Spinal cord (tissue), 10 donors: ENCODE data around the gene RAB10. TPM values are rescaled to one million over a fixed set of nuclear protein-coding genes. Genes with fewer than 3 reads are reported as not detected.
"Not testable (repeated sequence)": the region's sequence is repeated elsewhere in the genome, so short reads cannot be mapped to it uniquely, and the experiment has no call there.

Source experiments
- DNase-seq, 6 donors: peaks; one replicate each; pipeline versions ENCODE4 v3.0.0 to v3.0.0-alpha.2; 2013 to 2015; ENCODE audit warnings: low spot score in 6 of 6, low read depth in 4 of 6
- H3K27ac ChIP-seq: one replicate; pipeline ENCODE4 v1.5.1; 2013; ENCODE audit warnings: low read depth, low read length, control low read depth
- H3K27me3 ChIP-seq: one replicate; pipeline ENCODE4 v1.6.1; 2013; ENCODE audit warnings: low read length; ENCODE audit not compliant: control insufficient read depth, insufficient read depth
- H3K36me3 ChIP-seq: one replicate; pipeline ENCODE4 v1.6.1; 2013; ENCODE audit warnings: low read length; ENCODE audit not compliant: control insufficient read depth, insufficient read depth
- H3K4me1 ChIP-seq: one replicate; pipeline ENCODE4 v1.6.1; 2013; ENCODE audit warnings: low read length; ENCODE audit not compliant: control insufficient read depth, insufficient read depth
- H3K4me3 ChIP-seq: one replicate; pipeline ENCODE4 v1.5.1; 2013; ENCODE audit warnings: low read depth, low read length, control low read depth
- H3K9me3 ChIP-seq: one replicate; pipeline ENCODE4 v1.6.1; 2013; ENCODE audit warnings: low read length; ENCODE audit not compliant: control insufficient read depth, insufficient read depth
- WGBS: methylation state at CpG from one replicate; pipeline ENCODE4 v1.1.5; 2013; ENCODE audit warnings: missing lambda C conversion rate; ENCODE audit not compliant: insufficient coverage; 5-methylcytosine and 5-hydroxymethylcytosine counted together
- polyA plus RNA-seq, 2 donors: library from polyadenylated mRNA; unstranded; fragments of 120-200 nt; gene quantifications; one replicate each; pipeline ENCODE4 v1.2.1, GENCODE V29; 2013; ENCODE audit not compliant: insufficient read length in 2 of 2
- total RNA-seq, 2 donors: library from RNA; depleted of rRNA in 1 of 2; stranded (reverse); fragments of 120-200 nt in 1 of 2; fragments of >200 nt in 1 of 2; gene quantifications; one replicate each; pipeline versions ENCODE4 v1.2.3 to v1.2.4, GENCODE V29; 2013 to 2014
- donor health status: healthy.

RAB10 gene
- total and polyA plus RNA-seq, 4 donors = 80.8 to 194 (median 133) TPM

DNA sequence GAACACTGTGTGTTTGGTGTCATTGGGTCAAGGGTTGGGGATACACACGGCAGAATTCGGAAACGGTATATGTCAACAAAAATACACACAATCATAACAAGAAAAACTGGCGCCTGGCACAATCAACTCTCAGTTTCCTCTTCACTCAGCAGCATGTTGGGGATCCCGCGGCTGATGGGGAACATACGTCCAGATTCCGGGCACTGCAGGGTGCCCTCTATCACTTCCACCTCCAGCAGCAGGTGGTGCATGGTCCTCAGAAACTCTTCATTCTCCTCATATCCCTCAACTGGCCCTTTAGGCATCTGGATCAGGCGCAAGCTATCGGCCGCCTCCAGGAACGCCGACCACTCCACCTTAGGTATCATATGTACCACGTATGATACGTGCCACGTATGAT, 5.8 kb upstream of the RAB10 start:
- H3K36me3 ChIP-seq, H3K27me3 ChIP-seq, H3K9me3 ChIP-seq, H3K27ac ChIP-seq, DNase-seq, H3K4me1 ChIP-seq, H3K4me3 ChIP-seq: not testable (repeated sequence)
- 96% methylated on average over 8 of the region's 16 CpGs for WGBS

DNA sequence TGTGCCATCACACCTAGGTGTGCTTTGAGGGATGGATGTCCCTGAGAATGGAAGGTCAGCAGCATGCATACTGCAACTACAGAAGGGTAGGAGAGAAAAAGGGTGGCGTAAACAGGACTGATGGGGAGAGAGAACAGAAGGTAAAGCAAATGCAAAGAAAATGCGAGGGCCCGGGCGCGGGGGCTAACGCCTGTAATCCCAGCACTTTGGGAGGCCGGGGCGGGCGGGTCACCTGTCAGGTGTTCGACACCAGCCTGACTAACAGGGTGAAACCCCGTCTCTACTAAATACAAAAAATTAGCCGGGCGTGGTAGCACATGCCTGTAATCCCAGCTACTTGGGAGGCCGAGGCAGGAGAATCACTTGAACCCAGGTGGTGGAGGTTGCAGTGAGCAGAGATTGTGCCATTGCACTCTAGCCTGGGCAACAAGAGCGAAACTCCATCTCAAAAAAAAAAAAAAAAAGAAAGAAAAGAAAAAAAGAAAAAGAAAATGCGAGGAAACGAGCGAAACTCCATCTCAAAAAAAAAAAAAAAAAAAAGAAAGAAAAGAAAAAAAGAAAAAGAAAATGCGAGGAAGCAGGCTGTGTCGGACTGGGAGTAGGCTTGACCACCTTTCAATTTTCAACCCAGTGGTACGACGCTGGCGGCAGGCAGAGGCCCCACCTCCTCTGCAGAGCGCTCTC, 1.2 kb upstream of the RAB10 start:
- 29% methylated on average over 12 of the region's 24 CpGs for WGBS
- H3K36me3 ChIP-seq, H3K9me3 ChIP-seq, H3K27me3 ChIP-seq, DNase-seq: not testable (repeated sequence)
- H3K4me1 ChIP-seq = peaks cover 21% of the 10 kb centered on the region
- H3K27ac ChIP-seq = peak overlapping the region; percentile 99
- H3K4me3 ChIP-seq = peak overlapping the region; percentile 94

DNA sequence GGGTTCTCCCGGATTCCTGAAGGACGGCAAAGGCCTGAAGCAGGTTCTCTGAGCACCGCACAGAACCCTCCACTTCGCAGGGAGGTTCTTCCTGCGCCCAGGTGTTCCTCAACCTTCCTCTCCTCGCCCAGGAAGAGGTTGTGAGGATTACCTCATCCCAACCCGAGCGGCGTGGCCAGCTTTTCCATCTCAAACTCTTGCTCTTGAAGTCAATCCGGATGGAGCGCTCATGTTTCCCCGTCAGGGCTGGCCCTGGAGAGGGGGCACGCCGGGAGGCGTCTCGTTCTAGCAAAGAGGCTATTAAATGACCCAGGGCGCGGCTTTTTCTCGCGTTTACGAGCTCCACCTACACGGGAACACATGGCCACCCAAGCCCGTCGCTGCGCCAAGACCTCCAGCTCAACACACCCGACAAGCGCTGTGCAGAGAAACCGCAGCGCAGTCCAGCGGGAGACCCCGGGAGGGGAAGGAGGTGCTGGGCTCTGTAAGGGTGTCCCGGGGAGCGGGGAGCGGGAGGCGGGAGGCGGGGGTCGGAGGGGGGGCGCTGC, 540 bp upstream of the RAB10 start:
- H3K9me3 ChIP-seq = no peaks in the 10 kb centered on the region

DNA sequence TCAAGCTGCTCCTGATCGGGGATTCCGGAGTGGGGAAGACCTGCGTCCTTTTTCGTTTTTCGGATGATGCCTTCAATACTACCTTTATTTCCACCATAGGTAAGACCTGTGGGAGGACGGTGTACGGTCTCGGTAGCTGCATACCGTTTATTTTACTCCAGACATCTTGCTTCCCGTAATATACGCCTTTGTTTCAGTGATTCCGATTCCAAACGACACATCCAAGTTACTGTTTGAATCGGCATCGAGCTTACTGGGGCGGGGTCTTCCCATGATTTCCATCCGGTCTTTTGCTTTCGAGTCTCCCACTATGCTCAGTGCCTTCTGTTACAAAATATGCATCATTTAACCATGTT, 731 bp downstream of the RAB10 start:
- Histone ChIP-seq H3K9me3 (no peaks in the 10 kb centered on the region), H3K4me3 (peak overlapping the region; percentile 94), H3K27ac (peak overlapping the region; percentile 99), H3K4me1 (peaks cover 21% of the 10 kb centered on the region), H3K27me3 (no peaks in the 10 kb centered on the region), H3K36me3 (peaks cover 12% of the 10 kb centered on the region)
- DNase-seq = peak in 4 of 6 donors; percentile 12 to 75 (median 46)
- WGBS = 0% methylated on average over 13 of the region's 18 CpGs

More for the DNA sequence above, 540 bp upstream of the RAB10 start:
- WGBS = 0% methylated on average over 28 of the region's 38 CpGs
- peak in 4 of 6 donors; percentile 22 to 86 (median 60) for DNase-seq
- H3K27ac ChIP-seq = peak overlapping the region; percentile 99
- H3K4me3 ChIP-seq = peak overlapping the region; percentile 94
- no peaks in the 10 kb centered on the region for H3K27me3 ChIP-seq
- H3K36me3 ChIP-seq = peaks cover 6% of the 10 kb centered on the region
- peaks cover 21% of the 10 kb centered on the region for H3K4me1 ChIP-seq

DNA sequence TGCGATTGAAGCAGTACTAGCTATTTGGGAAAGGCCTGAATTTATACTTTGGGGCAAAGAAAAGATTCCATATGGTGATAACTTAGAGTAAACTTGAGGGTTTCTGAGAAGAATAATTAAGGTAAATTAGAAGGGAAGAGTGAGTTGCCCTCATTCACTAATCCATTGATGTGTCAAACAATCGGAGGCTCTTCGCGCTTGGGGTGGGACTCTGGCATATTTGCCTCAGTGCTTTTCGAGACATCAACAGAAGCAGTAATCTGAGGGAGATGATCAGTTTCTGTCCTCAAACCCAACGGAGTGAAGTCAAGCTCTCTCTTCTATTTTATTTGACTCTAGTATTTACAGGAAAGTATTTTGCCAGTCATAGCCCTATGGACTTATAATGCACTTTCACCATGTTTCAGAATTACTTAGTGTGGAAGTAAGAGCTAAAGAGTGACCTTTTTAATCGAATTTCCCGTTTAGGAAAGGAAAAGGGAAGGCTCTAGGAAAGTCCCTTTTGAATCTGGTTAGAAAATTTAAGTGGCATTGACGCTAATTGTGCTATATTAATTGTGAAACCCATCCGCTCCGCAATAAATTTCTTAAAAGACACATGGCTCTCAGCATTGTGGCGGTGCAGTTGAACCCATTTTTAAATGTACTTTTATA, 1.3 kb downstream of the RAB10 start:
- DNase-seq = peak in 2 of 6 donors; percentile 30 to 37
- no peaks in the 10 kb centered on the region for H3K9me3 ChIP-seq
- 0% methylated on average over 1 of the region's 12 CpGs for WGBS

DNA sequence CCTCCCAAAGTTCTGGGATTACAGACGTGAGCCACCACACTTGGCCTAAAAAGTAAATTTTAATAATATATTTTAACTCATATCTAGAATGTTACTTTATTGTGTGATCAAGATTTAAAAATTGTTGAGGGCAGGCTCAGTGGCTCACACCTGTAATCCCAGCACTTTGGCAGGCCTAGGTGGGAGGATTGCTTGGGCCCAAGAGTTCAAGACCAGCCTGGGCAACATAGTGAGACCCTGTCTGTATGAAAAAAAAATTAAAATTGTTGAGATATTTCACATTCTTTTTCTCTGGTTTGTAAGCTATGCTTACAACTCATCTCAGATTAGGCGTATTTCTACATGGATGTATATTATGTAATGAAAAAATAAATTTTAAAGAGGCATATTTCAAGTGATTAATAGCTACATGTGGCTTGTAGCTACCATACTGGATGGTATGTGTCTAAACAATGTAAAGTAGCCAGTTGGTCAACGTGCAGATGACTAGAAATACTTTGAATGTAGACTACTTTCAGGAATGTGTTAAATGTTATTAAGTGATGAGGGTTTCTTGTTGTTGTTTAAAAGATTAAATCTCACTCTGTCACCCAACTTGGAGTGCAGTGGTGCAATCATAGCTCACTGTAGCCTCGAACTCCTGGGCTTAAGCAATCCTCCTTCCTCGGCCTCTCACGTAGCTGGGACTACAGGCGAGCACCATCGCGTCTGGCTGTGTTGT, 5.9 kb downstream of the RAB10 start:
- WGBS = 0% methylated on average over 1 of the region's 9 CpGs
- Histone ChIP-seq H3K4me1 (peaks cover 15% of the 10 kb centered on the region), H3K9me3 (no peaks in the 10 kb centered on the region)

More for the DNA sequence above, 1.3 kb downstream of the RAB10 start:
- Histone ChIP-seq H3K4me3 (peak overlapping the region; percentile 94), H3K27me3 (no peaks in the 10 kb centered on the region), H3K36me3 (peaks cover 12% of the 10 kb centered on the region), H3K27ac (peak overlapping the region; percentile 99), H3K4me1 (peaks cover 21% of the 10 kb centered on the region)

DNA sequence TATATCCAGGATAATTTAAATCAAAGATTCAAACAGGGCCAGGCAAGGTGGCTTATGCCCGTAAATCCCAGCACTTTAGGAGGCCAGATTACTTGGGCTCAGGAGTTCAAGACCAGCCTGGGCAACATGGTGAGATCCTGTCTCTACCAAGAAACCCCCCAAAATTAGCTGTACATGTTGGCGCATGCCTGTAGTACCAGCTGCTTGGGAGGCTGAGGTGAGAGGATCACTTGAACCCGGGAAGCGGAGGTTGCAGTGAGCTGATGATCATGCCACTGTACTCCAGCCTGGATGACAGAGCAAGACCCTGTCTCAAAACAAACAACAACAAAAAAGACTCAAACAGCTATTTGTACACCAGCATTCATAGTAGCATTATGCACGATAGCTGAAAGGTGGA, 9.2 kb downstream of the RAB10 start:
- DNase-seq = no peak
- peaks cover 6% of the 10 kb centered on the region for H3K36me3 ChIP-seq
- no peak overlapping the region for H3K27ac ChIP-seq
- H3K27me3 ChIP-seq = no peaks in the 10 kb centered on the region
- H3K9me3 ChIP-seq = no peaks in the 10 kb centered on the region
- WGBS = 97% methylated on average over 2 of the region's 5 CpGs
- no peak overlapping the region for H3K4me3 ChIP-seq
- no peaks in the 10 kb centered on the region for H3K4me1 ChIP-seq

More for the DNA sequence above, 5.9 kb downstream of the RAB10 start:
- H3K27ac ChIP-seq = no peak overlapping the region
- no peak for DNase-seq
- H3K27me3 ChIP-seq = no peaks in the 10 kb centered on the region
- no peak overlapping the region for H3K4me3 ChIP-seq
- peaks cover 12% of the 10 kb centered on the region for H3K36me3 ChIP-seq

DNA sequence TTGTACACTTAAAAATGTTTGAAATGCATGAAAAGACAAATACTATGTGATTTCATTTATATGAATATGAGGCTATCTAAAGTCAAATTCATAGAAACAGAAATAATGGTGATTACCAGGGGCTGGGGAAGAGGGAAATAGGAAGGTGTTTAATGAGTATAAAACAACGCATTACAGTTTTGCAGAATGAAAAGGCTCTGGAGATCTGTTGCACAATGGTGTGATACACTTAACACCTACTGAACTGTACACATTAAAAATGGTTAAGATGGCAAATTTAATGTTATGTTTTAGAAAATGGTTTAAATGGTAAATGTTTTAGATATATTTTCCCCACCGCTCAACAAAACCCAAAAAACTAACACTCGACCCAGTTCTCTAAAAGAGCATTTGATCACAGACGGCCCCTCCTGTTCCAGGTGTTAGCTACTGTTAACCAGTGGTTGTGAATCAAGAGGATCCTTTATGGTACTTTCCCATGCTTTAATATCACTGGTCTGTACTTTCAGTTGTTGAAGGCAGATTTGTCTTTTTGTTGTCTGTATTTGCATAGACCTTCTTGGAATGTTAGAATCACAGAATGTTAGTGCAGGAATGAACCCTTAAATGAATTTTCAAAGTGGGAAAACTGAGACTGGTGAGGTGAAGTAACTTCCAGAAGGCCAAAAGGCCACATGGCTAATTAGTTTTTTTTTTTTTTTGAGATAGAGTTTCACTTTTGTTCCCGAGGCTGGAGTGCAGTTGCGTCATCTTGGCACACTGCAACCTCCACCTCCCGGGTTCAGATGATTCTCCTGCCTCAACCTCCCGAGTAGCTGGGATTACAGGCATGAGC, 10.2 kb downstream of the RAB10 start:
- H3K36me3 ChIP-seq = peaks cover 3% of the 10 kb centered on the region
- no peak overlapping the region for H3K4me3 ChIP-seq
- no peaks in the 10 kb centered on the region for H3K9me3 ChIP-seq
- no peaks in the 10 kb centered on the region for H3K4me1 ChIP-seq
- H3K27me3 ChIP-seq = no peaks in the 10 kb centered on the region
- 62% methylated on average over 3 of the region's 8 CpGs for WGBS
- DNase-seq = no peak
- H3K27ac ChIP-seq = no peak overlapping the region

DNA sequence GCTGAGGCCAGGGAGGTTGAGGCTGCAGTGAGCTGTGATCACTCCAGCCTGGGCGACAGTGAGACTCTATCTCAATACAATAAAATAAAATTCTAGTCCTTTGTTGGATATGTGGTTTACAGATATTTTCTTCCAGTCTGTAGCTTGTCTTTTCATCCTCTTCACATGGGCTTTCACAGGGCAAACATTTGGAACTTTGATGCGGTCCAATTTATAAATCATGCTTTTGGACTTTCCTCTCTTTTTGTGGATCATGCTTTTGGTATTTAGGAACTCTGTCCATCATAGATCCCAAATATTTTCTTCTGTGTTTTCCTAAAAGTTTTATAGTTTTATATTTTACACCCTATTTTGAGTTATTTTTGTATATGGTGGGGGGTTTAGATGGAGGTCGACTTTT, 14.9 kb downstream of the RAB10 start:
- no peak overlapping the region for H3K27ac ChIP-seq
- WGBS = no CpG with 5 or more reads among the region's 3 CpGs
- DNase-seq = no peak
- no peaks in the 10 kb centered on the region for H3K4me1 ChIP-seq
- no peak overlapping the region for H3K4me3 ChIP-seq
- H3K36me3 ChIP-seq = no peaks in the 10 kb centered on the region
- H3K9me3 ChIP-seq = no peaks in the 10 kb centered on the region
- H3K27me3 ChIP-seq = no peaks in the 10 kb centered on the region
